NB4 (cell line): ENCODE measurements around the gene KCNJ10.

Experiments used
- DNase-seq: peaks from one replicate; pipeline ENCODE4 v3.0.0; 2010; ENCODE audit warnings: low read depth
- H3K4me3 ChIP-seq: one replicate; pipeline ENCODE4 v1.5.1; 2011; ENCODE audit warnings: mild to moderate bottlenecking, low read depth, low read length, moderate library complexity
- MYC ChIP-seq: IDR thresholded peaks from 2 replicates; pipeline ENCODE4 v1.6.1; 2011; ENCODE audit warnings: low read depth, low read length
- POLR2A ChIP-seq: IDR thresholded peaks from 2 replicates; pipeline ENCODE4 v1.6.1; 2011; ENCODE audit warnings: mild to moderate bottlenecking; ENCODE audit not compliant: insufficient read length; ENCODE audit errors: extremely low read depth
- TF ChIP-seq, protein P1 (sequence below): IDR thresholded peaks from one replicate; pipeline ENCODE4 v1.5.1; 2012; ENCODE audit warnings: low read depth, low read length
- TF ChIP-seq, protein P2 (sequence below): IDR thresholded peaks from 2 replicates; pipeline ENCODE4 v1.6.1; 2011; ENCODE audit warnings: low read depth, low read length

KCNJ10 gene

DNA sequence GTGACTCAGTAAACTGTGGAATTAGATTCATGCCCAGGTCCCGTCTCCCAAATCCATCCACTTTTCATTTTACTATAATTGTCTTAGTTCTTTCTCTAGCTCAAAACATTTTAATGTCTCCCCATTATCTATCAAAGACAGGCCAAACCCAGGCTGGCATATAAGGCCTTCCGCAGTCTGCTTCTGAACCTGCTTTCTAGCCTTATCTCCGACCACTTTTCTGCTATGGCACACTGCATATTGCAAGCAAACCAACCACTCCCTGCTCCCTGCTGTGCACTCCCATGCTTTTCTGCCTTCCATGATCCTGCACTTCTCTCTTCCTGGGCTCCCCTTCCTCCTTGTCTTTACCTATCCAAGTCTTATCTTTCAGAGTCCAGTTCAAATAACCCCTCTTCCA lies 20.9 kb downstream of the KCNJ10 start:
- DNase-seq: no peak
- H3K4me3 ChIP-seq: no peak overlapping the region
- TF ChIP-seq POLR2A (no peak), MYC (no peak)
- TF ChIP-seq, protein P1, sequence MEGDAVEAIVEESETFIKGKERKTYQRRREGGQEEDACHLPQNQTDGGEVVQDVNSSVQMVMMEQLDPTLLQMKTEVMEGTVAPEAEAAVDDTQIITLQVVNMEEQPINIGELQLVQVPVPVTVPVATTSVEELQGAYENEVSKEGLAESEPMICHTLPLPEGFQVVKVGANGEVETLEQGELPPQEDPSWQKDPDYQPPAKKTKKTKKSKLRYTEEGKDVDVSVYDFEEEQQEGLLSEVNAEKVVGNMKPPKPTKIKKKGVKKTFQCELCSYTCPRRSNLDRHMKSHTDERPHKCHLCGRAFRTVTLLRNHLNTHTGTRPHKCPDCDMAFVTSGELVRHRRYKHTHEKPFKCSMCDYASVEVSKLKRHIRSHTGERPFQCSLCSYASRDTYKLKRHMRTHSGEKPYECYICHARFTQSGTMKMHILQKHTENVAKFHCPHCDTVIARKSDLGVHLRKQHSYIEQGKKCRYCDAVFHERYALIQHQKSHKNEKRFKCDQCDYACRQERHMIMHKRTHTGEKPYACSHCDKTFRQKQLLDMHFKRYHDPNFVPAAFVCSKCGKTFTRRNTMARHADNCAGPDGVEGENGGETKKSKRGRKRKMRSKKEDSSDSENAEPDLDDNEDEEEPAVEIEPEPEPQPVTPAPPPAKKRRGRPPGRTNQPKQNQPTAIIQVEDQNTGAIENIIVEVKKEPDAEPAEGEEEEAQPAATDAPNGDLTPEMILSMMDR: no peak
- TF ChIP-seq, protein P2, sequence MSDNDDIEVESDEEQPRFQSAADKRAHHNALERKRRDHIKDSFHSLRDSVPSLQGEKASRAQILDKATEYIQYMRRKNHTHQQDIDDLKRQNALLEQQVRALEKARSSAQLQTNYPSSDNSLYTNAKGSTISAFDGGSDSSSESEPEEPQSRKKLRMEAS: no peak

DNA sequence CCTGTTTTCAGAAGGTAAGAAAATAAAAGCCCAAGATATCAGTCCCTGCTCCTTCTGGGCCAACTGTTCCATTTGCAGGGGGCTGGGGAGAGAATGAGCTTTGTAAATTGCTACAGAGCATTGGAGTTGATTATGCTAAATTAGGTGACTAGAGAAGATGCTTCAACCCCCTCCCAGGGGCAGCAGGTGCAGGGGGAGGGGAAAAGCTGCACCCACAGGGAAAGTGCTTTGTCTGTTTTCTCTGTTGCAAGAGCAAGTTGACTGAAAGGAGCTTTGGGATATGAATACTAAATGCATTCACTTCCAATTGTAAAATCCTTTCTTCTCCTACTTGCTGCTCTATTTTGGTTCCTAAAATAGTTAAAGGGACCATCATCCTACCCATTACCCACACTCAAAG lies 21.6 kb downstream of the KCNJ10 start:
- TF ChIP-seq, protein P2: no peak
- TF ChIP-seq, protein P1: no peak
- no peak for TF ChIP-seq MYC
- no peak for TF ChIP-seq POLR2A
- no peak overlapping the region for H3K4me3 ChIP-seq
- no peak for DNase-seq

DNA sequence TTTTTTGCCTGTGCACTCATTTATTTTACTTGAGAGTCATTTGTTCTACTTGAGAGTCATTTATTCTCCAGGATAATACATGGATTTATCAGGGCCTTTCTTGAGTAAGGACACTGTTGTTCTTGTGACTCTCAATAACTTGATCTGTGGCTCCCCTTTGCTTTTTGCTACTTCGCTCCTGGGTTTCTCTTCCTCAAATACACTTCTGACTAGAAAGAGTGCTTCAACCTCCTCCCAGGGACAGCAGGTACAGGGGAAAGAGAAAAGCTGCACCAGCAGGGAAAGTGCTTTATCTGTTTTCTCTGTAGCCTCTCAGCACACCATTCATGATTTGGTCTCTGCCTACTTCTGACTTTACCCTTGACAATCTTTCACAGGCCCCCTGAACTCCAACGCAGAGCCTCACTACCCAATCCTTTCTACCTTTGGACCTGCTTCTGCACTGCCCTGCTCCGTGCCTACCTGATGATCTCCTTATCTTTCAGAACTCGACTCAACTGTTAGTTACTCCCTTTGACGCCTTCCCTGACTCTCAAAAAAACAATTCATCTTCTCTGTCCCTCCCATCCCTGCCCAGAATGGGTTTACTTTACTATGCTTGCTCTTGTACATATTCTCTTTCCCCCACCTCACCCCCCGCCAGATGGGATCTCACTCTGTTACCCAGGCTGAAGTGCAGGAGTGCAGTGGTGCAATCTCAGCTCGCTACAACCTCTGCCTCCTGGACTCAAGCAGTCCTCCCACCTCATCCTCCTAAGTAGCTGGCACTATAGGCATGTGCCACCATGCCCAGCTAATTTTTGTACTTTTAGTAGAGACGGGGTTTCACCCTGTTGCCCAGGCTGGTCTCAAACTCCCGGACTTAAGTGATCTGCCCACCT lies 22.6 kb downstream of the KCNJ10 start:
- DNase-seq: no peak
- TF ChIP-seq, protein P2: no peak
- TF ChIP-seq MYC (no peak), POLR2A (no peak)
- TF ChIP-seq, protein P1: no peak
- H3K4me3 ChIP-seq: no peak overlapping the region

DNA sequence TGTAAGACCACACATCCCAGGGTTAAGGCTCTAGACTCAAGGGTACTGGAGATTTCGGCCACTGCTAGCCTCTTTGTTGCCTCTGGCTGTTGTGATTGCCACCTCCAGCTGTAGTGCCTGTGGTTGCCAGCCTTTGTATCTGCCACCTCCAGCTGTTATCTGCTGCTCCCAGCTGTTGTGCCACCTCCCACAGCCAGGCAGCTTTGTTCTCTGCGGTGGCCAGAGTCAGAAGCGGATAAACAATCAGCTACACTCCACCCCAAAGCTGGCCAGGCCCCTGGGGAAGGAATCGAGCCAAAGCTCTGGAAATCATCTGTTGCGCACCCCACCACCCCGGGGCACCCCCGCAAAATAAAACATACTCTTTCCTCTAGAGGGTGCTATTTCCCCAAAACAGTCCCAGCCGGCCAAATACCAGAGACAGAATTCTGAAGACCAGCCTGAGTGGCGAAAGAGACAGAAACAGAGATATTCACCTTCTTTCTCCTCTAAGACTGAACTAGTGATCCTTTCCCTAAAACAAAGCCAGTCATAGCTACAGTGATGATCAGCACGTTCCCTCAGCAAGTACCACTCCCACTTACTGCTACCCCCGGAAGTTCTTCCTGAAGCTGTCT lies 23.4 kb downstream of the KCNJ10 start:
- TF ChIP-seq, protein P1: peak; percentile 33
- TF ChIP-seq POLR2A (no peak), MYC (no peak)
- TF ChIP-seq, protein P2: no peak
- H3K4me3 ChIP-seq: no peak overlapping the region
- DNase-seq: peak; percentile 54

DNA sequence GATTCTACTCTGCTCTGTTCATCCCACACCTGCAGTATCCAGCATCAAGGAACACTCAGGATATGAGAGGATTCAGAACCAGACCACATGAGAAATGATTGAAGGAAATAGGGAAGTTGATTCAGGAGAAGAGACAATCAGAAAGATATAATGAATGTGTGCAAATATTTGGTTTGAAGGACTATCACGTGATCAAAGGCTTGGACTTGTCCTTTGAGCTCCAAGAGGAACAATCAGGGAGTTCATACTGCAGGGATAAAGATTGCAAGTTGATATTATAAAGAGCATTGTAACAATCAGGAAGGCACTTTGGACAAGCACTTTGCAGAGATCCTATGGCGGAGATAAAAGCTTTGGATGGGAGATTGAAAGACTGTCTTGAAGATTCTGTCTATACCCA lies 24.3 kb downstream of the KCNJ10 start:
- no peak overlapping the region for H3K4me3 ChIP-seq
- TF ChIP-seq, protein P2: no peak
- TF ChIP-seq, protein P1: no peak
- no peak for TF ChIP-seq MYC
- TF ChIP-seq POLR2A: no peak
- DNase-seq: no peak
